HG03575 (cell line): ENCODE measurements around the gene PPP1R3G.

Experiments used
- ATAC-seq: cut with Tn5 transposase; IDR thresholded peaks from one replicate; pipeline ENCODE4 v1.9.1; 2021; ENCODE audit not compliant: unreplicated experiment, insufficient number of reproducible peaks, low FRiP score; ENCODE audit errors: extremely low read depth

PPP1R3G gene

DNA sequence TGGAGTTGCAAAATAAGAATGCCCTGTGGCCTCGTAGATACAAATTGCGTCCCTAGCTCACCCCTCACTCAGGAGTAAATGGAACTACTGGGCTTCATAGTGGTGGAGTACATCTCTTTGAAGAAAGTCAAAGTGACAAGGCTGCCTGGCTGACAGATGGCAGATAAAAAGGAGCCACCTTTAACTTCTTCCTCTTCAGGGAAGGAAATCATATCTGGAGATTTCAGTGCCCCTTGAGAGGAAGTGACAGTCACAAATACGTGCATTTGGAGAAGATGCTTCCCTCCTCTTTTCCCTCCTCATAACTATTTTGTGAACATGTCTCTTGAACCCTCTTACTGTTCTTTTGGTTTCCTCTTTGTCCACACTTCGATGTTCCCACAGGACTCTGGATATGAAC is 43.2 kb downstream of the PPP1R3G start:
- no peak for ATAC-seq

- no peak for ATAC-seq
Observed at GRCh38 chr6:5130135-5130866, 45.2 kb downstream of the PPP1R3G start.

DNA sequence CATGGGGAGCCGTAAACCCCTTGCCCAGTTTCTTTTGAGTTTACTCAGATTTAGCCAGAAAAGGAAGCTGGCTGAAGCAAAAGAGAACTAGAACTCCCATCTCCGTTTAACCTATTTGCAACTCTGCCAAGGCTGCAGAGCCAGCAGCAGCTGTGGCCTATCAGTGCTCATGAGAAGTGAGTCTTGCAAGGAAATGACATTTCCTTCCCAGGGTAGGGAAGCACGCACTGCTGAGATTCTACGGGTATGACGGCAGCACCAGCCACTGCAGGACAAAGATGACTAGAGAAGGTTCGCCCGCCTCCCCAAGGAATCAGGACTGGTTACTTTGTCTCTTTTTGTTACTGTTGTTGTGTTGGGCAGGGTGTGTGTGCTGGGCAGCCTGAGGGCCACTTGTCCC is 47.6 kb downstream of the PPP1R3G start:
- no peak for ATAC-seq

GRCh38 chr6:5133943-5134342 is 48.8 kb downstream of the PPP1R3G start:
- ATAC-seq, result no peak

DNA sequence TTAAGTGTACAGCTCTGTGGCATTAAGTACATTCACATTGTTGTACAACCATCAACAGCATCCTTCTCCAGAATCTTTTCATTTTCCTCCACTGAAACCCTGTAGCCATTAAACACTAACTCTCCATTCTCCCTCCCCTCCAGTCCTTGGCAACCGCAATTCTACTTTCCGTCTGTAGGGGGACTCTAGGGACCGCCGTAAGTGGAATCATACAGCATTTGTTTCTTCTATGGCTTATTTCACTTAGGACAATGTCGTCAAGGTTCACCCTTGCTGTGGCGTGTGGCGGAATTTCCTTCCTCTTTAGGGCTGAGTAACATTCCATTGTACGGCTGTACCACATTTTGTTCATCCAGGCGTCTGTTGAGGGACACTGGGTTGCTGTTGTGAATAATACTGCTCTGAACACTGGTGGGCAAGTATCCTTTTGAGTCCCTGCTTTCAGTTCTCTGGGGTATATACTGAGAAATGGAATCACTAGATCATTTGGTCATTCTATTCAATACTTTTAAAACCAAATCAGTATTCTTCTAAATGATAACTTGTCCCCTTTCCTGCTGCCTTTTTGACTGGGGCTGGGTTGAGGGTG is 50.7 kb downstream of the PPP1R3G start:
- ATAC-seq, result no peak

DNA sequence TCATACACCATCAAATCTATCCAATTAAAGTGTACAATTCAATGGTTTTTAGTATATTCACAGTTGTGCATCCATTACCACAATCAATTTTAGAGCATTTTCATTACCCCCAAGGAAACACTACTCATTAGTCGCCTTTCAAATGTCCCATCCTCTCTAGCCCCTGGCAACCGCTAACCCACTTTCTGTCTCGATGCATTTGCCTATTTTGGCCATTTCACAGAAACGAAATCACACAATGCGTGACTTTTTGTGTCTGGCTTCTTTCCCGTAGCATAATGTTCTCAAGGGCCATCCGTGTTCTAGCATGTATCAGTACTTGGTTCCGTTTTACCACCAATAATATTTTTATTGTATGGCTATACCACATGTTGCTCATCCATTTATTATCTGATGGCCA is 51.7 kb downstream of the PPP1R3G start:
- ATAC-seq, result no peak
